GM23338 (cell line): ENCODE results near the gene RNF40. TPM values are rescaled to one million over a fixed set of nuclear protein-coding genes. Genes with fewer than 3 reads are reported as not detected.

Experiments
- ATAC-seq: fragments of 200-7000 bp; cut with Tn5 transposase; 3 replicates; pipeline ENCODE4 v1.9.1; 2020
- DNase-seq: peaks from one replicate; pipeline ENCODE4 v3.0.0-alpha.2; 2015; ENCODE audit warnings: low spot score
- H2AFZ ChIP-seq: fragments of 200-600 bp; sonication (generic); 2 replicates; pipeline ENCODE4 v1.8.0; 2016; ENCODE audit warnings: antibody characterized with exemption, mild to moderate bottlenecking, moderate library complexity
- H3F3A ChIP-seq: fragments of 200-600 bp; sonication (generic); replicated peaks from 2 replicates; pipeline ENCODE4 v1.8.0; 2017; ENCODE audit warnings: antibody characterized with exemption, mixed run types, low read depth
- H3K27ac ChIP-seq: fragments of 200-600 bp; sonication (generic); 2 replicates; pipeline ENCODE4 v1.6.1; 2016; ENCODE audit warnings: low read depth
- H3K27me3 ChIP-seq: fragments of 200-600 bp; sonication (generic); 2 replicates; pipeline ENCODE4 v1.8.0; 2016; ENCODE audit warnings: mild to moderate bottlenecking, mixed run types, moderate library complexity; ENCODE audit not compliant: insufficient read depth
- H3K36me3 ChIP-seq: fragments of 200-600 bp; sonication (generic); 2 replicates; pipeline ENCODE4 v1.8.0; 2016; ENCODE audit warnings: mild to moderate bottlenecking; ENCODE audit not compliant: insufficient read depth
- H3K4me1 ChIP-seq: fragments of 200-600 bp; sonication (generic); 2 replicates; pipeline ENCODE4 v1.8.0; 2016; ENCODE audit warnings: mild to moderate bottlenecking, moderate library complexity; ENCODE audit not compliant: insufficient read depth
- H3K4me2 ChIP-seq: fragments of 200-600 bp; sonication (generic); 2 replicates; pipeline ENCODE4 v1.7.1; 2017; ENCODE audit warnings: mixed run types
- H3K4me3 ChIP-seq: fragments of 200-600 bp; sonication (generic); 2 replicates; pipeline ENCODE4 v1.6.1; 2016; ENCODE audit warnings: mixed run types
- H3K79me2 ChIP-seq: fragments of 200-600 bp; sonication (generic); replicated peaks from 2 replicates; pipeline ENCODE4 v1.8.0; 2017; ENCODE audit warnings: mild to moderate bottlenecking; ENCODE audit not compliant: insufficient read depth
- H3K9me2 ChIP-seq: fragments of 200-600 bp; sonication (generic); 2 replicates; pipeline ENCODE4 v1.8.0; 2017; ENCODE audit not compliant: insufficient read depth
- H4K20me1 ChIP-seq: fragments of 200-600 bp; sonication (generic); replicated peaks from 2 replicates; pipeline ENCODE4 v1.8.0; 2017; ENCODE audit warnings: mild to moderate bottlenecking; ENCODE audit not compliant: insufficient read depth
- H3K27ac Mint-ChIP-seq: 2 replicates; pipeline ENCODE4 v1.8.0; 2020; ENCODE audit warnings: inconsistent platforms, mild to moderate bottlenecking, moderate library complexity, mixed read lengths
- H3K27me3 Mint-ChIP-seq: 3 replicates; pipeline ENCODE4 v1.8.0; 2022; ENCODE audit warnings: low read depth, mild to moderate bottlenecking, moderate library complexity, mixed read lengths, inconsistent platforms; ENCODE audit not compliant: insufficient read depth, poor library complexity
- H3K36me3 Mint-ChIP-seq: 3 replicates; pipeline ENCODE4 v1.8.0; 2021; ENCODE audit warnings: low read depth, mild to moderate bottlenecking, inconsistent platforms, moderate library complexity, mixed read lengths
- H3K4me1 Mint-ChIP-seq: 3 replicates; pipeline ENCODE4 v1.8.0; 2020; ENCODE audit warnings: mild to moderate bottlenecking, inconsistent platforms, mixed read lengths
- H3K4me3 Mint-ChIP-seq: 3 replicates; pipeline ENCODE4 v1.8.0; 2021; ENCODE audit warnings: moderate library complexity, mild to moderate bottlenecking, inconsistent platforms, mixed read lengths
- H3K9me3 Mint-ChIP-seq: 3 replicates; pipeline ENCODE4 v1.8.0; 2020; ENCODE audit warnings: moderate library complexity, mild to moderate bottlenecking, inconsistent platforms, mixed read lengths
- ETS1 ChIP-seq: IDR thresholded peaks from 2 replicates; pipeline ENCODE4 v1.6.1; 2016; ENCODE audit warnings: antibody characterized with exemption
- EZH2phosphoT487 ChIP-seq: fragments of 200-600 bp; sonication (generic); IDR thresholded peaks from one replicate; pipeline ENCODE4 v1.8.1; 2018; ENCODE audit warnings: antibody characterized with exemption; ENCODE audit not compliant: unreplicated experiment
- JUNB ChIP-seq: IDR thresholded peaks from one replicate; pipeline ENCODE4 v1.6.1; 2016; ENCODE audit warnings: antibody characterized with exemption; ENCODE audit not compliant: unreplicated experiment
- NANOG ChIP-seq: IDR thresholded peaks from 2 replicates; pipeline ENCODE4 v1.6.1; 2016; ENCODE audit warnings: antibody characterized with exemption, borderline replicate concordance
- POLR2AphosphoS5 ChIP-seq: IDR thresholded peaks from 2 replicates; pipeline ENCODE4 v1.6.1; 2016; ENCODE audit warnings: antibody characterized with exemption, low read depth
- STAT1 ChIP-seq: IDR thresholded peaks from one replicate; pipeline ENCODE4 v1.6.1; 2016; ENCODE audit warnings: antibody characterized with exemption; ENCODE audit not compliant: unreplicated experiment
- ZNF114 ChIP-seq: fragments of 250-450 bp; sonication (Bioruptor Pico); IDR thresholded peaks from 2 replicates; pipeline ENCODE4 v1.5.0; 2020; ENCODE audit warnings: mild to moderate bottlenecking, moderate library complexity
- ZNF462 ChIP-seq: fragments of 250-450 bp; sonication (Bioruptor Pico); IDR thresholded peaks from 2 replicates; pipeline ENCODE4 v1.5.0; 2020; ENCODE audit warnings: mild to moderate bottlenecking, moderate library complexity
- polyA plus RNA-seq: library from polyadenylated mRNA; unstranded; fragments of >200 nt; fragmentation: Nextera tagmentation; extraction: Ambion mirVana; gene quantifications from 2 replicates; pipeline ENCODE4 v1.2.1, GENCODE V29; 2016
- total RNA-seq: library from RNA; depleted of rRNA; stranded (reverse); fragments of >200 nt; shearing (Covaris generic); gene quantifications from 2 replicates; pipeline ENCODE4 v1.2.3, GENCODE V29; 2014

RNF40 gene
- total and polyA plus RNA-seq, 2 experiments from 2014 or later: 36.0 to 78.5 TPM

- peak overlapping the region; percentile 49 for H3K4me3 ChIP-seq
- H4K20me1 ChIP-seq: no peaks in the 10 kb centered on the region
- H3K36me3 ChIP-seq: no peaks in the 10 kb centered on the region
- Mint-ChIP-seq H3K9me3 (0 out of 3 replicates have a peak, but pooled peaks cover 3% of the 10 kb centered on the region), H3K27ac (no peak overlapping the region), H3K4me1 (peaks cover 3% of the 10 kb centered on the region; the same call in 1 of the 3 replicates), H3K36me3 (no peaks in the 10 kb centered on the region), H3K27me3 (peaks cover 7% of the 10 kb centered on the region), H3K4me3 (peak overlapping the region; percentile 67)
- peaks cover 20% of the 10 kb centered on the region; the same call in 1 of the 2 replicates for H3K27me3 ChIP-seq
- no peak overlapping the region for H3K27ac ChIP-seq
- no peaks in the 10 kb centered on the region for H3K79me2 ChIP-seq
- TF ChIP-seq EZH2phosphoT487: no peak
- 0 out of 2 replicates have a peak, but pooled peaks cover 3% of the 10 kb centered on the region for H3K4me1 ChIP-seq
- H2AFZ ChIP-seq: peak overlapping the region; percentile 97
- no peaks in the 10 kb centered on the region for H3K9me2 ChIP-seq
- DNase-seq: no peak
- ATAC-seq: no peak
- peak overlapping the region; percentile 76 for H3K4me2 ChIP-seq
- H3F3A ChIP-seq: no peaks in the 10 kb centered on the region
These were observed 51.7 kb downstream of the RNF40 start for GRCh38 chr16:30813821-30814189.

GRCh38 chr16:30816769-30817168 lies 54.6 kb downstream of the RNF40 start:
- Histone ChIP-seq H3K79me2 (no peaks in the 10 kb centered on the region), H3F3A (no peaks in the 10 kb centered on the region), H3K4me2 (no peak overlapping the region), H2AFZ (no peak overlapping the region), H4K20me1 (no peaks in the 10 kb centered on the region), H3K9me2 (no peaks in the 10 kb centered on the region), H3K4me1 (0 out of 2 replicates have a peak, but pooled peaks cover 3% of the 10 kb centered on the region), H3K36me3 (no peaks in the 10 kb centered on the region), H3K27ac (no peak overlapping the region), H3K27me3 (peaks cover 7% of the 10 kb centered on the region; the same call in 1 of the 2 replicates), H3K4me3 (no peak overlapping the region)
- Mint-ChIP-seq H3K9me3 (peaks cover 3% of the 10 kb centered on the region; the same call in 1 of the 3 replicates), H3K4me1 (peaks cover 3% of the 10 kb centered on the region; the same call in 1 of the 3 replicates), H3K36me3 (no peaks in the 10 kb centered on the region), H3K4me3 (no peak overlapping the region), H3K27ac (no peak overlapping the region), H3K27me3 (peaks cover 8% of the 10 kb centered on the region)
- no peak for TF ChIP-seq ETS1
- no peak for DNase-seq
- ATAC-seq: no peak

- no peaks in the 10 kb centered on the region for H3K4me1 Mint-ChIP-seq
- ATAC-seq: no peak; the same call in 2 of the 3 replicates
- TF ChIP-seq NANOG (no peak), STAT1 (no peak), POLR2AphosphoS5 (no peak), JUNB (no peak), ZNF462 (CRISPR knock-in tag) (no peak), ZNF114 (CRISPR knock-in tag) (no peak), ETS1 (no peak)
These were observed 58.9 kb downstream of the RNF40 start for GRCh38 chr16:30820952-30821421.

More at GRCh38 chr16:30820952-30821421, 58.9 kb downstream of the RNF40 start:
- no peak for DNase-seq
- H3K4me3 Mint-ChIP-seq: no peak overlapping the region
- no peaks in the 10 kb centered on the region for H3K9me2 ChIP-seq
- H3K4me1 ChIP-seq: no peaks in the 10 kb centered on the region
- H3K27ac Mint-ChIP-seq: no peak overlapping the region
- no peak overlapping the region for H3K4me3 ChIP-seq
- H2AFZ ChIP-seq: no peak overlapping the region
- no peaks in the 10 kb centered on the region for H3K79me2 ChIP-seq
- no peak overlapping the region for H3K27ac ChIP-seq
- H3K4me2 ChIP-seq: no peak overlapping the region
- no peaks in the 10 kb centered on the region for H3K27me3 ChIP-seq
- no peaks in the 10 kb centered on the region for H3F3A ChIP-seq
- no peaks in the 10 kb centered on the region for H3K36me3 Mint-ChIP-seq
- H4K20me1 ChIP-seq: no peaks in the 10 kb centered on the region
- no peaks in the 10 kb centered on the region for H3K36me3 ChIP-seq
- H3K27me3 Mint-ChIP-seq: peaks cover 6% of the 10 kb centered on the region
- H3K9me3 Mint-ChIP-seq: no peaks in the 10 kb centered on the region; the same call in 2 of the 3 replicates
